HCT116 (cell line): ENCODE results near the gene CPT1C. TPM values are rescaled to one million over a fixed set of nuclear protein-coding genes. Genes with fewer than 3 reads are reported as not detected.

ENCODE experiments used
- ATAC-seq: fragments of 200-7000 bp; cut with Tn5 transposase; 2 replicates; pipeline ENCODE4 v1.9.1; 2020; ENCODE audit warnings: mild to moderate bottlenecking, moderate library complexity
- BruUV-seq: library from RNA; stranded (reverse); fragments of 400-500 nt; replicated peaks from 2 replicates; lab custom pipeline; 2021; lab: Mats Ljungman, UMichigan
- CTCF ChIA-PET: fragments of 300-600 bp; sonication (Branson Sonifier 250); formaldehyde crosslinking; loops from one replicate; lab custom pipeline; 2021; ENCODE audit warnings: antibody characterized with exemption; lab: Charles Lee
- POLR2A ChIA-PET: fragments of 300-600, 350-600 bp; sonication (Branson Sonifier 250); formaldehyde crosslinking; loops from one replicate; lab custom pipeline; 2021; ENCODE audit warnings: antibody characterized with exemption; lab: Charles Lee
- RAD21 ChIA-PET, 2 experiments: fragments of 300-600 bp; sonication (Branson Sonifier 250); formaldehyde crosslinking; loops; one replicate each; lab custom pipeline; 2023; ENCODE audit warnings: low total read pairs in 2 of 2; ENCODE audit not compliant: uncharacterized antibody in 2 of 2, unreplicated experiment in 2 of 2, low non-redundant PET in 1 of 2; lab: Charles Lee
- DNase-seq: peaks from one replicate; pipeline ENCODE4 v3.0.0-alpha.2; 2010; ENCODE audit warnings: low read depth, low spot score
- H2AFZ ChIP-seq: fragments of 200-600 bp; shearing (Covaris generic), sonication (generic); 2 replicates; pipeline ENCODE4 v1.6.1; 2017; ENCODE audit warnings: low read depth, mixed run types, mixed read lengths, antibody characterized with exemption, low read length; ENCODE audit not compliant: poor library complexity, severe bottlenecking
- H3K27ac ChIP-seq: 2 replicates; pipeline ENCODE4 v1.5.1; 2012; ENCODE audit warnings: low read depth, low read length
- H3K27me3 ChIP-seq: fragments of 200-600 bp; sonication (generic); 2 replicates; pipeline ENCODE4 v1.6.1; 2016; ENCODE audit warnings: mixed run types, low read length, mixed read lengths; ENCODE audit not compliant: insufficient read depth
- H3K36me3 ChIP-seq, 2 experiments: fragments of 200-500 bp in 1 of 2; fragments of 200-600 bp in 1 of 2; sonication (Bioruptor generic) in 1 of 2; sonication (generic) in 1 of 2; 2 replicates each; pipeline versions ENCODE4 v1.5.1 to v1.6.1; 2014 to 2016; ENCODE audit warnings: low read length in 2 of 2, inconsistent platforms in 1 of 2, mixed read lengths in 1 of 2, mixed run types in 1 of 2; ENCODE audit not compliant: insufficient read depth in 2 of 2, control insufficient read depth in 1 of 2
- H3K4me1 ChIP-seq, 2 experiments: fragments of 200-600 bp in 1 of 2; sonication (generic) in 1 of 2; 2 replicates each; pipeline versions ENCODE4 v1.5.1 to v1.6.1; 2012 to 2017; ENCODE audit warnings: low read length in 2 of 2, inconsistent platforms in 1 of 2, mild to moderate bottlenecking in 1 of 2, mixed read lengths in 1 of 2, mixed run types in 1 of 2, moderate library complexity in 1 of 2; ENCODE audit not compliant: insufficient read depth in 2 of 2, control insufficient read depth in 1 of 2
- H3K4me2 ChIP-seq: fragments of 200-600 bp; sonication (generic); 2 replicates; pipeline ENCODE4 v1.6.1; 2017; ENCODE audit warnings: mixed run types, low read length, mixed read lengths
- H3K4me3 ChIP-seq, 2 experiments: fragments of 200-600 bp in 1 of 2; sonication (generic) in 1 of 2; replicated peaks in 1 of 2; 2 replicates each; pipeline ENCODE4 v1.5.1; 2011 to 2016; ENCODE audit warnings: low read length in 2 of 2, control low read depth in 1 of 2, low read depth in 1 of 2, mild to moderate bottlenecking in 1 of 2, mixed read lengths in 1 of 2, mixed run types in 1 of 2
- H3K79me2 ChIP-seq: fragments of 200-600 bp; sonication (generic); 2 replicates; pipeline ENCODE4 v1.6.1; 2017; ENCODE audit warnings: mild to moderate bottlenecking, mixed run types, low read length, moderate library complexity, mixed read lengths; ENCODE audit not compliant: insufficient read depth
- H3K9ac ChIP-seq: fragments of 200-600 bp; sonication (generic); 2 replicates; pipeline ENCODE4 v1.6.1; 2016; ENCODE audit warnings: low read length, mixed read lengths
- H3K9me2 ChIP-seq: fragments of 200-600 bp; sonication (generic), shearing (Covaris generic); 2 replicates; pipeline ENCODE4 v1.6.1; 2017; ENCODE audit warnings: mixed run types, mild to moderate bottlenecking, moderate library complexity; ENCODE audit not compliant: insufficient read depth
- H3K9me3 ChIP-seq, 2 experiments: fragments of 200-500 bp in 1 of 2; fragments of 200-600 bp in 1 of 2; sonication (Bioruptor generic) in 1 of 2; sonication (generic) in 1 of 2; 2 replicates each; pipeline ENCODE4 v1.6.1; 2014 to 2017; ENCODE audit warnings: low read length in 2 of 2, mixed read lengths in 2 of 2, inconsistent platforms in 1 of 2, low read depth in 1 of 2, mild to moderate bottlenecking in 1 of 2, mixed run types in 1 of 2, moderate library complexity in 1 of 2; ENCODE audit not compliant: control insufficient read depth in 1 of 2, insufficient read depth in 1 of 2
- H4K20me1 ChIP-seq: fragments of 200-600 bp; sonication (generic), shearing (Covaris generic); 2 replicates; pipeline ENCODE4 v1.6.1; 2017; ENCODE audit warnings: mixed run types, mild to moderate bottlenecking, moderate library complexity; ENCODE audit not compliant: insufficient read depth
- CBX3 ChIP-seq: IDR thresholded peaks from 2 replicates; pipeline ENCODE4 v1.6.1; 2012; ENCODE audit warnings: low read depth
- CEBPB ChIP-seq: IDR thresholded peaks from 2 replicates; pipeline ENCODE4 v1.6.1; 2012; ENCODE audit warnings: low read depth
- EGR1 ChIP-seq: IDR thresholded peaks from 2 replicates; pipeline ENCODE4 v1.6.1; 2012; ENCODE audit warnings: low read depth
- EZH2phosphoT487 ChIP-seq: fragments of 200-600 bp; IDR thresholded peaks from 2 replicates; pipeline ENCODE4 v1.6.1; 2018; ENCODE audit warnings: antibody characterized with exemption, borderline replicate concordance
- FOSL1 ChIP-seq: IDR thresholded peaks from 2 replicates; pipeline ENCODE4 v1.6.1; 2012; ENCODE audit warnings: low read depth
- JUND ChIP-seq: IDR thresholded peaks from 2 replicates; pipeline ENCODE4 v1.6.1; 2012
- POLR2A ChIP-seq: IDR thresholded peaks from 2 replicates; pipeline ENCODE4 v1.7.0; 2011; ENCODE audit warnings: borderline replicate concordance; ENCODE audit not compliant: insufficient read depth, insufficient read length; ENCODE audit errors: extremely low read depth
- POLR2AphosphoS5 ChIP-seq: IDR thresholded peaks from 2 replicates; pipeline ENCODE4 v1.6.1; 2011; ENCODE audit warnings: mild to moderate bottlenecking, low read depth, low read length, moderate library complexity
- RAD21 ChIP-seq: IDR thresholded peaks from 2 replicates; pipeline ENCODE4 v1.6.1; 2012; ENCODE audit warnings: low read depth, mild to moderate bottlenecking
- SIN3A ChIP-seq: IDR thresholded peaks from 2 replicates; pipeline ENCODE4 v1.6.1; 2012; ENCODE audit warnings: low read depth
- SP1 ChIP-seq: IDR thresholded peaks from 2 replicates; pipeline ENCODE4 v1.6.1; 2012; ENCODE audit warnings: low read depth
- SRF ChIP-seq: IDR thresholded peaks from 2 replicates; pipeline ENCODE4 v1.6.1; 2012; ENCODE audit warnings: low read depth
- TCF7L2 ChIP-seq: IDR thresholded peaks from 2 replicates; pipeline ENCODE4 v1.7.0; 2011; ENCODE audit warnings: borderline replicate concordance, inconsistent platforms; ENCODE audit not compliant: insufficient read depth, insufficient read length; ENCODE audit errors: extremely low read depth
- YY1 ChIP-seq: IDR thresholded peaks from 2 replicates; pipeline ENCODE4 v1.6.1; 2011; ENCODE audit warnings: low read length, low read depth, moderate library complexity, mild to moderate bottlenecking; ENCODE audit not compliant: insufficient replicate concordance; ENCODE audit errors: extremely low read depth
- ZNF274 ChIP-seq: fragments of 200-500 bp; sonication (Bioruptor generic); IDR thresholded peaks from 2 replicates; pipeline ENCODE4 v1.6.1; 2014; ENCODE audit warnings: mild to moderate bottlenecking, low read depth, low read length, inconsistent platforms
- intact Hi-C: fragments of 100-400 bp; cut with micrococcal nuclease; formaldehyde crosslinking; loops from 2 replicates; pipeline ENCODE4 v1.10.0; 2022
- total RNA-seq: library from RNA; stranded (reverse); gene quantifications from one replicate; pipeline ENCODE4 v1.2.1, GENCODE V29; 2021; ENCODE audit not compliant: unreplicated experiment
- TF ChIP-seq, protein P1 (sequence below), 3 experiments: fragments of 200-600 bp in 1 of 3; sonication (generic) in 1 of 3; IDR thresholded peaks in 2 of 3; conservative IDR thresholded peaks in 1 of 3; 2 replicates each; pipeline ENCODE4 v1.5.1; 2012 to 2017; ENCODE audit warnings: low read depth in 2 of 3, low read length in 2 of 3, antibody characterized with exemption in 1 of 3, borderline replicate concordance in 1 of 3, control low read depth in 1 of 3, mild to moderate bottlenecking in 1 of 3, mixed read lengths in 1 of 3, mixed run types in 1 of 3, moderate library complexity in 1 of 3; ENCODE audit not compliant: insufficient read depth in 1 of 3
- TF ChIP-seq, protein P2 (sequence below): IDR thresholded peaks from 2 replicates; pipeline ENCODE4 v1.6.1; 2012
- TF ChIP-seq, protein P3 (sequence below): IDR thresholded peaks from 2 replicates; pipeline ENCODE4 v1.6.1; 2011; ENCODE audit warnings: mild to moderate bottlenecking, low read length, moderate library complexity; ENCODE audit not compliant: insufficient replicate concordance; ENCODE audit errors: extremely low read depth
- TF ChIP-seq, protein P4 (sequence below): IDR thresholded peaks from 2 replicates; pipeline ENCODE4 v1.6.1; 2012

Gene CPT1C
- total RNA-seq, 1 experiment from 2014 or later = 12.0 TPM

DNA sequence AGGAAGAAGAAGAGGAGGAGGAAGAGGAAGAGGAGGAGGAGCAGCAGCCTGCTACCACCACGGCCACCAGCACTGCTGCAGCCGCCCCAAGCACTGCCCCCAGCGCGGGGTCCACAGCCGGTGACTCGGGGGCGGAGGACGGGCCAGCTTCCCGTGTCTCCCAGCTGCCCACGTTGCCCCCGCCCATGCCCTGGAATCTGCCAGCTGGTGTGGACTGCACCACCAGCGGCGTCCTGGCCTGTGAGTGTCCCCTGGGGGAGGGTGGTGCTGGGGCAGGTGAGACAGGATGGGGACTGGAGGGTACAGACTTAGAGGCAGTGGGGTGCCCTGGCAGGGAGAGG is 37.5 kb upstream of the CPT1C start:
- Histone ChIP-seq H3K9me2 (no peaks in the 10 kb centered on the region), H3K36me3 (peaks cover 36 to 44% of the 10 kb centered on the region in 2 experiments; a peak in 3 of 4 replicates), H3K27ac (no peak overlapping the region), H3K4me2 (no peak overlapping the region), H3K9ac (no peak overlapping the region), H2AFZ (no peak overlapping the region), H4K20me1 (no peaks in the 10 kb centered on the region), H3K79me2 (peaks cover 24% of the 10 kb centered on the region; the same call in 1 of the 2 replicates), H3K9me3 (no peaks in the 10 kb centered on the region), H3K4me1 (no peaks in the 10 kb centered on the region), H3K4me3 (no peak overlapping the region), H3K27me3 (no peaks in the 10 kb centered on the region)
- POLR2A ChIA-PET = no interaction called here
- RAD21 ChIA-PET = no interaction called here
- CTCF ChIA-PET = no interaction called here
- TF ChIP-seq SP1 = no peak
- intact Hi-C loops = no loop called here
- DNase-seq (no peak), ATAC-seq (no peak)
- BruUV-seq = no TSS peak

DNA sequence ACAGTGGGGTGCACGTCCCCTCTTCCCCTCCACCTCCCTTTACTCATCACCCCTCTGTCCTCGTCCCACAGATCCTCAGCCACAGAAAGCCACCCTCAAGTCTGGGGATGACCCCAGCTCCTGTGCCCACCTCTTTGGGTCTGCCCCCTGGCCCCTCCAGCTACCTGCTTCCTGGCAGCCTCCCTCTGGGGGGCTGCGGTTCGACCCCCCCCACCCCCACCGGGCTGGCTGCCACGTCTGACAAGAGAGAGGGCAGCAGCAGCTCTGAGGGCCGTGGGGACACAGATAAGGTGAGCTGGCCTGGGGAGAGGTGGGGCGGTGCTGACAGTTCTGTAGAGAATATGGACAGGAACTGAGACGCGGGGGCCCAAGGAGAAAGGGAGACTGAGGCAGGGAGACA is 36.3 kb upstream of the CPT1C start:
- ATAC-seq (no peak), DNase-seq (no peak)
- Histone ChIP-seq H4K20me1 (no peaks in the 10 kb centered on the region), H3K4me1 (no peaks in the 10 kb centered on the region), H3K27ac (no peak overlapping the region), H3K4me2 (no peak overlapping the region), H2AFZ (no peak overlapping the region), H3K9ac (no peak overlapping the region), H3K79me2 (peaks cover 18% of the 10 kb centered on the region; the same call in 1 of the 2 replicates), H3K4me3 (no peak overlapping the region), H3K27me3 (no peaks in the 10 kb centered on the region), H3K36me3 (peaks cover 38 to 55% of the 10 kb centered on the region in 2 experiments; a peak in 3 of 4 replicates), H3K9me3 (no peaks in the 10 kb centered on the region), H3K9me2 (no peaks in the 10 kb centered on the region)
- POLR2A ChIA-PET = no interaction called here
- RAD21 ChIA-PET = no interaction called here
- intact Hi-C loops = no loop called here
- CTCF ChIA-PET = interaction anchor here (1.2 kb wide), 1 partner anchor 17 kb away, joined by 3 read pairs; no protein-coding TSS in a partner anchor
- no TSS peak for BruUV-seq
- TF ChIP-seq, protein P1, sequence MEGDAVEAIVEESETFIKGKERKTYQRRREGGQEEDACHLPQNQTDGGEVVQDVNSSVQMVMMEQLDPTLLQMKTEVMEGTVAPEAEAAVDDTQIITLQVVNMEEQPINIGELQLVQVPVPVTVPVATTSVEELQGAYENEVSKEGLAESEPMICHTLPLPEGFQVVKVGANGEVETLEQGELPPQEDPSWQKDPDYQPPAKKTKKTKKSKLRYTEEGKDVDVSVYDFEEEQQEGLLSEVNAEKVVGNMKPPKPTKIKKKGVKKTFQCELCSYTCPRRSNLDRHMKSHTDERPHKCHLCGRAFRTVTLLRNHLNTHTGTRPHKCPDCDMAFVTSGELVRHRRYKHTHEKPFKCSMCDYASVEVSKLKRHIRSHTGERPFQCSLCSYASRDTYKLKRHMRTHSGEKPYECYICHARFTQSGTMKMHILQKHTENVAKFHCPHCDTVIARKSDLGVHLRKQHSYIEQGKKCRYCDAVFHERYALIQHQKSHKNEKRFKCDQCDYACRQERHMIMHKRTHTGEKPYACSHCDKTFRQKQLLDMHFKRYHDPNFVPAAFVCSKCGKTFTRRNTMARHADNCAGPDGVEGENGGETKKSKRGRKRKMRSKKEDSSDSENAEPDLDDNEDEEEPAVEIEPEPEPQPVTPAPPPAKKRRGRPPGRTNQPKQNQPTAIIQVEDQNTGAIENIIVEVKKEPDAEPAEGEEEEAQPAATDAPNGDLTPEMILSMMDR (IDR thresholded peaks at IDR 0.05 in 2 of 3, conservative IDR thresholded peaks at IDR 0.05 in 1 of 3; ENCODE audit: borderline replicate concordance in 1 of 3, insufficient read depth in 1 of 3, low read depth in 2 of 3, low read length in 2 of 3) = no peak
- TF ChIP-seq, protein P2, sequence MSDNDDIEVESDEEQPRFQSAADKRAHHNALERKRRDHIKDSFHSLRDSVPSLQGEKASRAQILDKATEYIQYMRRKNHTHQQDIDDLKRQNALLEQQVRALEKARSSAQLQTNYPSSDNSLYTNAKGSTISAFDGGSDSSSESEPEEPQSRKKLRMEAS = no peak
- no peak for TF ChIP-seq SRF
- TF ChIP-seq POLR2A = no peak
- no peak for TF ChIP-seq SP1
- no peak for TF ChIP-seq SIN3A
- no peak for TF ChIP-seq CBX3
- no peak for TF ChIP-seq ZNF274
- TF ChIP-seq RAD21 = no peak
- TF ChIP-seq TCF7L2 = no peak
- TF ChIP-seq, protein P3, sequence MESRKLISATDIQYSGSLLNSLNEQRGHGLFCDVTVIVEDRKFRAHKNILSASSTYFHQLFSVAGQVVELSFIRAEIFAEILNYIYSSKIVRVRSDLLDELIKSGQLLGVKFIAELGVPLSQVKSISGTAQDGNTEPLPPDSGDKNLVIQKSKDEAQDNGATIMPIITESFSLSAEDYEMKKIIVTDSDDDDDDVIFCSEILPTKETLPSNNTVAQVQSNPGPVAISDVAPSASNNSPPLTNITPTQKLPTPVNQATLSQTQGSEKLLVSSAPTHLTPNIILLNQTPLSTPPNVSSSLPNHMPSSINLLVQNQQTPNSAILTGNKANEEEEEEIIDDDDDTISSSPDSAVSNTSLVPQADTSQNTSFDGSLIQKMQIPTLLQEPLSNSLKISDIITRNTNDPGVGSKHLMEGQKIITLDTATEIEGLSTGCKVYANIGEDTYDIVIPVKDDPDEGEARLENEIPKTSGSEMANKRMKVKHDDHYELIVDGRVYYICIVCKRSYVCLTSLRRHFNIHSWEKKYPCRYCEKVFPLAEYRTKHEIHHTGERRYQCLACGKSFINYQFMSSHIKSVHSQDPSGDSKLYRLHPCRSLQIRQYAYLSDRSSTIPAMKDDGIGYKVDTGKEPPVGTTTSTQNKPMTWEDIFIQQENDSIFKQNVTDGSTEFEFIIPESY = no peak
- TF ChIP-seq EZH2phosphoT487 = no peak
- TF ChIP-seq JUND = no peak
- TF ChIP-seq, protein P4, sequence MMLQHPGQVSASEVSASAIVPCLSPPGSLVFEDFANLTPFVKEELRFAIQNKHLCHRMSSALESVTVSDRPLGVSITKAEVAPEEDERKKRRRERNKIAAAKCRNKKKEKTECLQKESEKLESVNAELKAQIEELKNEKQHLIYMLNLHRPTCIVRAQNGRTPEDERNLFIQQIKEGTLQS = no peak
- no peak for TF ChIP-seq FOSL1
- TF ChIP-seq EGR1 = no peak
- no peak for TF ChIP-seq CEBPB
- TF ChIP-seq YY1 = no peak
- no peak for TF ChIP-seq POLR2AphosphoS5
